GM19395 (cell line): ENCODE data around the gene CEP41.

Source experiments
- ATAC-seq: cut with Tn5 transposase; IDR thresholded peaks from one replicate; pipeline ENCODE4 v1.9.1; 2021; ENCODE audit warnings: mild to moderate bottlenecking, moderate library complexity; ENCODE audit not compliant: unreplicated experiment

Gene CEP41

DNA sequence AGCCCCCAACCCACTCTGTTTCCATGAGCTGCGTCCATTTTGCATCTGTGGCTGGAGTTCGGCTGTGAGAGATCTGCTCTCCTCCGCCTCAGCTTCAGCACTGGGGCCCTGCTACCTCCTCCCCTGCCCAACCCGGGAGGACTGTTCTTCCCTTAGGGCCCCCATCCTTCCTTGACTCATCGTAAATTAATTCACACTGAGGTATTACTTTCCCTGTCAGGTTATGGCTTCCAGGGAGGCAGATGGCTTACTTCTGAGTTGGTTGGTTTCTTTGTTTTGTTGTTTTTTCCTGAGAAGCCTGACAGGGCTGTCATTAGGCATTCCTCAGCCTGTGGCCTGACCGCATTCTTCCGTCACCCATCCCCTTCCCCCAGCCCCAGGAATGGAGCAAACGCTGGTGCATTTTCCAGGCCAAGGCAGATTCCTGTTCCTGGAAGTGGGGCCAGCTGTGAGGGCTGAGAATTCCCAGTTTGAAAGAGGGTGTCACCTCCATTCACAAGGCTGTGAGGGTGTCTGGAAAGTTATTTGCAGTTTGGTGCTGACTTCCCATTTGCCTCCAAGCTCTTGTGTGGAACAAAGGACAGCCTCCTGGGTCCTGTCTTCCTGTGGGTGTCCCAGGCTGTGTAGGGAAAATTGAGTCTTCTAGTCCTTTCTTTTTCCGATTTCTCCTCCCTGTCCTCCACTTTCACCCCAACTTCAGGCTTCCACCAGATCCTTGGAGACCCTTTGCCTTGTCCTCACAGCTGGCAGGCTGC lies 84.5 kb downstream of the CEP41 start:
- ATAC-seq = no peak

DNA sequence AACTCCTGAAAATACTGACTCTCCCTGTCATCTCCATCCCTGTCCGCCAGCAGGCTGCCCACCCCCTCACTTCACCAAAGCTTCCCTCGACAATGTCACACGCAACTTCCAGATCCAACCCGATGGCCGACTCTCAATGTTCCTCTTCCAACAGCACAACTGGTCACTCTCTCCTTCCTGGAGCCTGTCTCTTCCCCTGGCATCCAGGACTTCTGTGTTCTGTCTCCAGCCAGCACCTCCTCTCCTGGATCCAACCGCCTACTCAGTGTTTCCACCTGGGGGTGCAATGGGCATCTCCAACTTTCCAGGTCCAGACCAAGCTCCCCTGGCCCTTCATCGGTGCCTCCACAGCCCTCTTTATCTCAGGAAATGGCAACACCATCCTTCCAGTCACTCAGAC lies 87.6 kb downstream of the CEP41 start:
- ATAC-seq = no peak

DNA sequence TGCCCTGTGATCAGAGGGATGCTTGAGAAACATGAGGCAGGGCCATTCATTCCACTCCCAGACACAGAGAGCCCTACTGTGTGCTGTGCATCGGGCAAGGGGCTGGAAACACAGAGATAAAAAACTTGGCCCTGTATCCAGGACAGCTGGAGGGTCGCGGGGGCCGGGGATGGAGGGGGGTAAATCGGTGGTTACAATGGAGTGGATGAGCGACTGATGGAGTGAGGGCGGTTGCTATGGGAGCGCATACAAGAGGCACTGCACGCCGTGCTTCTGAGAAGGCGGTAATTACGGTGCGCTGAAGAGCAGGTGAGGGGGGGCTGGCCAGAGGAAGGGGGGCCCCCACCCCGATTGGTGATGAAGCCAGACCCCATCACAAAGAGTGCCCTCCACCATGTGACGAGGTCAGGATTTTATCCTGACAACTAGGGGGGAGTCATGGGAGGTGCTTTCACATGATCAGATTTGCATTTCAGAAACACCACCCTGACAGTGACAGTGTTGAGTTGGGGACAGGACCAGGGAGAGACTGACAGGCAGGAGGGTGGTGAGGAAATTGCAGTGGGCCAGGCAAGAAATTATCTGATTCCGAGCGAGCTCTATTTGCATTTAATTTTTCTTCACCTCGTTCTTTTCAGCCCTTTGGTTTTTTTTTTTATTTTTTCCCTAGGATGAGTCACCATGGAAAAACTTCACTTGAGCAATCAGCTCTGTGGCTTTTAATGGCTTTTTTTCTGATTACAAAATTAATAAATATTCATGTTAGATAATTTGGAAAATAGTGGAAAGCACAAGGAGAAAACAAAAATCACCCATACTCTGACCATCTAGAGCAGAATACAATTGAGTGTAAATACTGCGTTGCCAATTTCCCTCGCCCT lies 88.4 kb downstream of the CEP41 start:
- no peak for ATAC-seq

DNA sequence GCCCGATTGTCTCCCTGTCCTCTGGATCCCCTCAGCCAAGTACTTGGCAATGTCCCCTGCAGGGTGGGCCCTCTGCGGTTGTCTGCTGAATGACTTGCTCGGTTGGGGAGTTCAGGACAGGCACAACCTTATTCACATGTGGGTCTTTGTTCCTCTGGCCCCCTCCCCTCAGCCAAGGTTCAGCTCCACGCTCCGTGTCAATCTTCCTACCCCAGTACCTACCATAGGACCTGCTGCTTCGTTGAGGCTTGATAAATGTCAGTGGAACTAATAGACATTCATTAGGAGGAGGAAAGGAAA lies 89.1 kb downstream of the CEP41 start:
- ATAC-seq = no peak

DNA sequence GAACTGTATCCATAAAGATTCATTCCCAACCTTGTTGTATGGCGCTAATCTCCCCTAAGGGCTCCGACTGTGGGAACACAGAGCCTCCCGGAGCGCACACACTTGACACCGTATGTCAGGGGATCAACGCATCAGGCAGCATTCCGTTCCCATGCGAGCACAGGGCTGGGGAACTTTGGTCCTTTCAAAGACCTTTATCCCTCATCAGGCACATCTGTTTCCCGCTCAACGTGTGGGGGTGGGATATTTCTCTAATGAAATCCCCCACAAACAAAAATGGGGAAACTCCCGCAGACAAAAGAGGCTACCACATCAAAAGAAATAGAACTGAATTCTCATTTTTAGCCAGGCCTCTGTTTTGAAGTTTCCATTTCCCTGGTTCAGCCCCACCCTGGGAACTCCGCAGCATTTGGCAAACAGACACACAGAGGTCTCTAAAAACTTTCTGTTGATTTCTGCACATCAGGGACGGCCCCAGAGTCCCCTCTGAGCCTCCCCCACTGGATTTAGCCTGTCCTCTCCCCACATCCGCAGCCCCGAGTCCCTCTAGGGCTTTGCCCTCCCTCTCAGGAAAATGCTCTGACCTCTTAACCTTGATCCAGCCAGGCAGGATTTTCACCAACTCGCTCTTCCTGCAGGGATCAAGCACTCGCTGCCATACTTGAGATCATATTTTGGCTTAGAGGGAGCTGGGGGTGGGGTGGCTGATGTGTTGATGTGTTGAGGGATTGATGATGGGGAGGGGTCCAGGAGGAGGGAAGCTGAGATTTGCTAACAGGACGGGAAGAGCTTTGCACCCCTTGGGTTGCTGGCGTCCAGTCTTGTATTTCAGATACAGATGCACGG lies 89.6 kb downstream of the CEP41 start:
- ATAC-seq = no peak

DNA sequence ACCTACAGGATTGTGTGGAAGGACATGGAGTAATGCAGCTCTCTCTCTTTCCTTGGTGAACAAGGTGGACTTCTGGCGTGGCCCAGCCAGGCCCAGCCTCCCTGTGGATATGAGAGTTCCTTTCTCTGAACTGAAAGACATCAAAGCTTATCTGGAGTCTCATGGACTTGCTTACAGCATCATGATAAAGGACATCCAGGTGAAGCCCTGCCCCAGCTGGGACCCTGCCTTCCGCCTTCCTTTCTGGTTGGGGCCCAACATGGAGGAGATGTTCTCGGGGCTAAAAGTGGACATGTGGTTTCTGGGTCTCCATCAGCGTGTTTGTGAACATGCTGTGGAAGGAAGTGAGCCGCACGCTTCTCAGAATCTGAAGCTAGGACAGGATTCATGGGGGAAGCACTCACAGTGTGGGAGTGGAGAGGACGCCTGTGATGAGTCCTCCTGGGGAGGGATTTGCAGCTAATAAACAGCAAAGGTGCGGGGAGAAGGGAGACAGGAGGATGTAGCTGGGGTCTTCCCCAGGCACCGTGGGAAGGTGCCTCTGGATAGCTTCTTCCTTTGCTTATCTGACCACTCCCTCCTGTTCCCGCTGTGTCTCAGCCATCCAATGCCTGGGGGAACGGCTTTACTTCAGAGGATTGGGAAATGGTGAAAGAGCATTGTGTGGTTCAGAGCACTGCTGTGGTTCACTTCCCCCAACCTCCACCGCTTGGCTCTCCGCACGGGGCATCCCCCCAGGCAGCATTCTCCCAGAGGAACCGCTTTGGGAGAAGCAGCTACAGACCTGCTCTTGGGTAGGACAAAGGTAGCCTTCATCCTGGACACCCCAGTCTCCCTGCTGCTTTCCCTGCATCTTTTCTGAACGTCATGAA lies 90.7 kb downstream of the CEP41 start:
- ATAC-seq = no peak

DNA sequence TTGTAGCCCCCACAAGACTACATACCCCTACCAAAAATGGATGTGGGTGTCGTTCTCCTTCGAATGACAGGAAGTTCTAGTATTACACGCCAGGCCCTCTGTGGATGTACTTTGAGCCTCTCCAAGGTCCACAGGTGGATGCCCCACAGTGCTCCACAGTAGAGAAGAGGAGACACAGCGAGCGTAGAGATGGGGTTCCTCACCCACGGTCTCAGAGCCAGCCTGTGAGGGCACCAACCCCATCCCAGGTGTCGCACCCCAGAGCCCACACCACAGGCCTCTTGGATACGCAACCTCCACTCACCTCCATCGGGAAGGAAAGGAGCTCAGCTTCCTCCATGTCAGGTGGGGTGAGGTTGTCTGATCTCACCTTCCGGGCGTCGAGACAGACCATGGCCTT lies 93.9 kb downstream of the CEP41 start:
- ATAC-seq = no peak

DNA sequence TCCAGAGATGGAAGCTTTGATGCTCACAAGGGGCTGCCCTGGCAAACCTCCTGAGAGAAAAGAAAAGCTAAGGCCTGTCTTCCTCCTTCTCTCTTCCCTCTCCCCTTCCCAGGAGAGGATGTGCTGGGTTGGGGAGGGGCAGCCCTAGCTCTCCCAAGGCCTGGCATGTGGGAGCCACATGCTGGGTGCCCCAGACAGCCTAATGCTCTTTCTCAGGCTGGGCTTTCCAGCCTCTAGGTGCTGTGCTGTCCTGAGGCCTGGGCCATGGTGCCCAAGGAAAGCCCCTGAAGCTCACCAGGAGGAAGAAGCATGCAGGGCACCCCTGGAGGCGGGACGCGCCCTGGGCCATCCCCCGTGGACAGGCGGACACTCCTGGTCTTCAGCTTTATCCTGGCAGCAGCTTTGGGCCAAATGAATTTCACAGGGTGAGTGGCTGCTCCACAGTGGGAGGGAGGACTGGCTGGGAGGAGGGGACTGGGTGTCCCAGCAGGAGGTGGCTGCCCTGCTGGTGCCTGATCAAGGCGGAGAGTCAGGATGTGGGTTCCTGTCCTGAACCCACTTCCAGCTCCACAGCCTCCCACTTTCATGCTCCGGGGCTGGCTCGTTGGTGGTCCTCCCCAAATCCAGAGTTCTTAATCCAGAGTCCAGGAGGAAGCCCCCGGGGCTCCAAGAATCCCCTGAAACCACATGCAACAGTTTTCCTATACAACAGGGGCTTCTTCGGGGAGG lies 94.5 kb downstream of the CEP41 start:
- ATAC-seq = no peak

DNA sequence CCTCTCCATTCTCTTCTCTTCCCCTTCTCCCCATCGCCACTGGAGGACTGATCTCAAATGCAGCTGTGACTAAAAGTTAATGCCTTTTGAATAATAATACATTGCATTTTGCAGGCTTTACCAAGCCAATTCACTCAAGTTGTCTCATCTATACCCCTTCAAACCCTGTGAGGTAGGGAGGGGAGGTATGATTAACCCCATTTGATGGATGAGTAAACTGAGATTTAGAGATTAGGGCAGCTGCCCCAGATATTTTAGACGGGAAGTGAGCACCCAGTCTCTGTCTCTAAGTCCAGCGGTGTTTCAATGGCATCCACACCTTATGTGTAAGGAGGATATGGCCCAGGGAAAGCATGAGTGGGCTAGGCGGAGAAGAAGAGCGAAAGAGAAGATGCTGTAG lies 95.1 kb downstream of the CEP41 start:
- ATAC-seq = no peak

DNA sequence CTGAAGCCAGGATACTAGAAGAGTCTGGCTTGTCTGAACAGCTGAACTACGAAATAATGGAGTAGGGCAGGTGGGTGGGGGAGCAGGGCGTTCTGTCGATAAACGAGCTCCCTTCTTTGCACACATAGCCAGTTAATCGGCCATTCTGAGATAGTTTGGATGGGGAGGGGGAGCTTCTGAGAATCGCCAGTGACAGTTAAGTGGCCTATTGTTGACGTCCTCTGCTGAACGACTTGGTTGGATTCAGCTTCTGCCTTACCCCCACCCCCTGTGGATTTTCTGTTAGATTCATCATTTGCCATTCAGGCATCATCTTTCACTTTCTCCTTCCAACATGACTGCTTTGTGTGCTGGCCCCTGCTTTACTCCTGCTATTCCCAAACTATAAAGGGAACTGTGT lies 95.7 kb downstream of the CEP41 start:
- ATAC-seq = no peak

DNA sequence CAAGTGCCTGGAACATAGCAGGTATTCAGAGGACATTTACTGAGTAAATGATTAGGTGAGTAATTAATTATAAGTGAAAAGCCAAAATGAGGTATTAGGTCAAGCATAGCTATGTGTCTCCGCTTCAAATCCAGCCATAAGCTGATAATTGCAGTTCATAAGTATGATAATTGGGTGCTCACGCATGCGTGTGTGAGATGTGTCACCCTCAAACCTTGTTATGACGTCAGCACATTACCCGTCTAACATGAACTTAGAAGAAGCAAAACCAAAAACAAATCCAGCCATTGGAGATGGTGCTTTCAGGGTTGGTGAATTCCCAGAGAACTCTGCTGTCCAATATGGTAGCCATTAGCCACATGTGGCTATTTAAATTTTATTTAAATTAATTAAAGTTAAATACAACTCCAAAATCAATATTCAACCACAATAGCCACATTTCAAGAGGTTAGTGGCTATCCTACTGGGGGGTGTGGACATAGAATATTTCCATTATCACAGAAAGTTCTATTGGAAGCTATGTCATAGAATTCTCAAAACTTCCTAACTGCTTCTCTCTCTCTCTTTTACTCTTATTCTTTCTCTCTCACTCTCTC lies 96.4 kb downstream of the CEP41 start, which contains the start of gene CPA5:
CPA5 (plus strand) TSS at position 546 of the 596 bp plus-strand sequence. CDS start 1,670 bp downstream, outside the sequence.
- ATAC-seq = no peak
